HuH-7.5 (cell line): ENCODE results near the gene MED20.
A peak's percentile ranks its signal among the peaks of the same experiment; 100 is the strongest.

ENCODE experiments used
- DNase-seq: peaks from one replicate; pipeline ENCODE4 v3.0.0; 2011; ENCODE audit warnings: low spot score

MED20 gene

GRCh38 chr6:41940759-41941279 is 19.9 kb upstream of the MED20 start:
- DNase-seq, result no peak

DNA sequence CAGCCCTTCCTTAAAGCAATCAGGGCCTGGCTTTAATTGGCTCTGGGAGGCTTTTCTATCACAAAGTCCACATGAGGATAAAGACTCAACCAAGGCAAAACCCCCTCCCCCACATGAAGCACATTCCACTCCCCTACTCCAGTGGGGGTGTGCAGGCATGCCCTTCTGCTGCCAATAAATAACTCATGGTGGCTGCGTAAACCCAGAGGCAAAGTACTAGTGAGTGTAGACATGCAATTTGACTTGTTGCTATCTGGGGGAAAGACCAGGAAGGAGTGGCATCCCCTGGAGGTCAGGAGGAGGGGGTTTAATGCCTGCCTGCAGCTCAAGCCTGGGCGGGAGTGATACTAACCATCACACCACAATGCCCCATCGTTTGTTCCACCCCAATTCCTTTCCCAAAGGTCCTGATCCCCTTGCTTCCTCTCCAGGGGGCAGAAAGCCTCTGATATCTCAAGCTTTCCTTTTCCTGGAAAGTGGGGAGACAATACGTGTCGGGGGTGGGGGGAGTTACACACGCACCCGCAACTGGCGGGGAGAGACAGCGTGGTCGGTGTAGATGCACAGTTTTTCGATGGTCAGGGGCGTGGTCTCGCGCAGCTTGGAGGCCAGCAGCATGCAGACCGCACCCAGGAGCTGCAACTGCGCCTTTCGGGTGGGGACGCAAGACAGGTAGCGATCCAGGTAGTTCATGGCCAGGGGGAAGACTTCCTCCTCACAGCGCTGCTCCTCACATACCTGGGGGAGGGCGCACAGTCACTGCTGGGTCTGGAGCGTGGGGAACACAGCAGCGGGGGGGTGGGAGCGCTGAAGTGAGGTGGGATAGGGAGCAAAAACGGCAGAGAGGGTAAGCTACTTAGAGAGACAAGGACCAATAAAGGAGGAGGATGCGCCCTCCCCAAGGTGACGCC is 19.2 kb upstream of the MED20 start:
- DNase-seq, result no peak

DNA sequence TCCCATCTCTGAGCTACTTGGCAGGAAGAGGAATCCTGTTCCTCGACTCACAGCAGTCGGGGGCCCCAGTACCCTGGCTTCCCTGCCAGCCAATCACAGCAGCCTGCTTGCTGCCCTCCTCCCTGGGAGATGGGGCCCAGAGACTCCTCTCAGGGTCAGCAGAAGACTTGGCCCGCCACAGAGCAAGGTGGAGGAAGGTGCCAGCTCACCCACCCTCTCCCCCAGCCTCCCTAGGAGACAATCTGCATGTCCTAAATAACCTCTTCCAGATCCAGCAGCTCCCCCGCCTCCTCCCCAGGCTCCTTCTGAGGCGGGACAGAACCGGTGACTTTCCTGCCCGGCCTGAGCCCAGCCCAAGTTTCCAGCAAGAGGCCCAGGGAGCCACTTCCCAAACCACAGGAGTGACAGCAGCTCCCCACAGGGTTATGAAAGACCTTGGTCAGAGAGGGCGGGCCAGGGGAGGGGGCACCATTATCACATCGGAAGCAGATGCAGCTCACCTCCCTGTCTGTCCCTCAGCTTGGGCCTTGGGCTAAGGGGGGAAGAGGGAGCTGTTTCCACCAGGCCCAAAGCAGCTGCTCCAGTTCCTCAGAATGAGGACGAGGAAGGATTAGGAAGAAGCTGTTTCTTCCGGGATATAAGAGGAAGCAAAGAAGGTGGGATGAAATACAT is 18.4 kb upstream of the MED20 start:
- DNase-seq, result no peak

- DNase-seq, result no peak
Observed at GRCh38 chr6:41938590-41939175, 17.7 kb upstream of the MED20 start.

DNA sequence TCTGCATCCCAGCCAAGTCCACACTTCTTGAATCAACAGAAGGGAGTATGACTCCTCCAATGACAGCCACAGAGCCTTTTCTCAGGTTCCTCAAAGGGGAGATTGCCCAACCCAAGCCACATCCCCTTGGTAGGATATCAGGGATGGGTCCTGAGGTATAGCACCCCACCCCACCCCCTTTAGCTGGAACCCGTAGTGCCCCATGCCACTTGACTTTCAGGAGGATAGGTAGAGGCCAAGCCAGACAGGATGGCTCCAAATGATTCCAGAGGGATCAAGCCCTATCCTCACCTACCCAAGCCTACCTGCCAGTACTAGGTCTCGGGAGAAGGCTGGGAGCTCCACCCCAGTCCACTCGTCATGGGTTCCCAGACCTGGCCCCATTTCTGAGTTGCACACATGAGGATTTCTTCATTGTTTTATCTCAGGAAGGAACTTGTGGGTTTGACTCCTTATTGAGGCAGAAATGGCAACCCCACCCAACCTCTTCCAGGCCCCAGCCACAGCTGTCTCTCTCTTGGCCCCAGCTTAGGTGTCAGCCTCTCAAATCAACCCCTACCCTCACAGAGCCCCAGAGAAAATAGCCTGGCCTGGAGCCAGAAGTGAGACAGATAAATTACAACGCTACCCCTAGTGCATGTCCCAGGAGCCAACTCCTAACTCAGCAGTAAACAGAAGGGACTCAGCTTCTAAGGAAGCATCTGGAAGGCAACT is 17.1 kb upstream of the MED20 start:
- DNase-seq, result no peak

GRCh38 chr6:41937472-41937860 is 16.5 kb upstream of the MED20 start:
- DNase-seq, result no peak

DNA sequence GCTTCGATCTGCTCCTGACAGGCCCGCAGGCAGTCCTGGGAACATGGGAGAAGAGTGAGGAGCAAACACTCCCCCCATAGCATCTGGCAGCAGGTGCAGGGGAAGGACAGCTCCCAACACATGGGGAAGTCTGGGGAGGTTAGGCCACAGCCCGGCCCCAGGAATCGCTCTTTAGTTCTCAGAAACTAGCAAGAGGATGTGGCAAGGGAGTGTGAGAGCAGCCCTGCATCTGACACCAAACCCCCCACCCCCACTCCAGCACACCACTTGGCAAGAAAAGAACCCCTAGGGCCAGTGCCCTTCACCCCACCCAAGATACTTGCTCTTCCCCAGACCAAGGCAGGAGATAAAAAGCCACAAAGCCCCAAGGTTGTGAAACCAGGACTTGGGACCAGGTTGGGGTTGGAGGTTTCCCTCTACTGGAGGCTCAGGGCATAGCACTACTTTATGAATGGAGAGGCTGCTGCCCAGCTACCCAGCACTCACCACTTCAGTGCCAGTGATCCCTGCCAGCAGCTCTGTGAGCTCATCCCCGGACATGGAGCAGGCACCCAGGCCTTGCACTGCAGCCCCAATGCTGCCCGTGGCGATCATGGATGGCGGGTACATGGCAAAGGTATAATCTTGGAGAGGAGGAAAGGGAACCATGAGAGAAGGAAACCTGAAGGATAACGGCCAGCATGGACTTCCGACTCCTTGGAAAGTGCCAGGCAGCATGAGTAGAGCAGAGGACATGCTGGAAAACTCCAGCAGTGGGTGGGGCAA is 15.3 kb upstream of the MED20 start:
- DNase-seq, result peak; percentile 72

GRCh38 chr6:41935685-41936072 is 14.7 kb upstream of the MED20 start:
- DNase-seq, result no peak

- DNase-seq, result no peak
Observed at GRCh38 chr6:41935193-41935574, 14.2 kb upstream of the MED20 start.

DNA sequence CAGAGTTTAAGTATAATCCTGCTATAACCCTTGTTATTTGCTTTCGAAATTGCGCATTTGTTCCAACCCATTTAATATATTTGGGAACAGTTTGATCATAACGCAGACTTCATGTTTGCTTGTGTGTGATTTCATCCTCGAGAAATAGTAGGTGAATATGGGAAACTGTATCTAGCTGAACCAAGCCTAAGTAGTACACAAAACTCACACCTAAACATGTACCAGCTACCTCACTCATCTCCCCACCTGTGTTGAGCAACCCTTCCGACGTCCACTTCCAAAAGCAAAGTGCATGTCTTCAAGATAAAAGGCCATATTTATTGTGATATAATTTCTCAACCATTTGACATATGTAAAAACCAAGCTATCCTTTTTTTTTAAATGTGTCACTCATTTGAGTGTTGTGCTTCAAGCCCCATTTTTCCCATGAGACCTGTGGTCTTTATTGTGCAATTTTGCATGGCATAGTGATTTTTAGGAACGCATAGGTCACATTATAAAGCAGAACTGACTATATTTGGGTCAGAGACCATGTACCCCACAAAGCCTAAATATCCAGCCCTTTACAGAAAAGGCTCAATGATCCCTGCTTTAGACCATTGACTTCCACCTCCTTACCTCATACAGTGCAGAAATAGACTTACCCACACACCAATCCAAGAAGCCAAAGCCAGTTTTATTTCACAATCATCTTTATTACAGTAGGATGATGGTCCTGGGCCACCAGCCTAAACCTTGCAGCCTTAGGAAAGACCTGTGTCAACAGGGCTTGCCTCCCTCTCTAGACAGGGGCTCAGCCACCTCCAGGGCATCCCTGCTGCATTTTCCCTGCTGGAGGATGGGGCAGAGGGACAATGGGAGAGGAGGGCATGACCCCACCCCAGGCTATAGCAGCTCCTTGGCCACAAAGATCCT is 13.6 kb upstream of the MED20 start:
- DNase-seq, result no peak

- no peak for DNase-seq
Observed at GRCh38 chr6:41932378-41932777, 11.4 kb upstream of the MED20 start.

DNA sequence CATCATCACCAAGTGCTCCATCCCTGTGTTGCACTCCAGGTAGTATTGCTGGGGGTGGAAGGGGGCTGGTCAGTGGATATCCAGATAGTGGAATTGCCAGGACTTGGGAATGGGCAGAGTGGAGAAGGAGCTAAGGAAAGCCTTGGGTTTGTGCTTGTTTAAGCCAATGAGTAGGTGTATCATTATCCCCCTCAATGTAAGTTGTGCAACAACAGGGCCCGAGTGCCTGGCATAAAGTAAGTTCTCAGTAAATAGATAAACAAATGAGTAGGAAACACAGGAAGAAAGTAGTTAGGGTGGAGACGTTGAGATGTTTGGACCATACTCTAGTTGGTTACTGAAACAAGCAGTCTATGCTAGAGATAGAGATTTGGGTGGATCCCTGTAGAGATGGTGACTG is 10.9 kb upstream of the MED20 start:
- DNase-seq, result no peak

DNA sequence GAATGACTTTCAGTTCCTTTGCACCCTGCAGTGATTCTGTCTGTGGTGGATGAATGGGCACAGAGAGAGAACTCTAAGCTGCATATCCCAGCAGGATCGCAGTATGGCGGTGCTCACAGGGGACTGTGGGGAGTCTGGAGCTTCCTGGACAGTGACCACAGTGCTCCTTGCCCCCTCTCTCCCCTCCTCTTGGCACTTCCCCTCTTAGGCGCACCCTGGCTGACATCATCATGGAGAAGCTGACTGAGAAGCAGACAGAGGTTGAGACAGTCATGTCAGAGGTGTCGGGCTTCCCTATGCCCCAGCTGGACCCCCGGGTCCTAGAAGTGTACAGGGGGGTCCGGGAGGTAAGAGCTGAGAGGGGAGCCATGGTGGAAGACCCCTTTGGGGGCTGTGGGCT is 9.0 kb upstream of the MED20 start:
- no peak for DNase-seq

DNA sequence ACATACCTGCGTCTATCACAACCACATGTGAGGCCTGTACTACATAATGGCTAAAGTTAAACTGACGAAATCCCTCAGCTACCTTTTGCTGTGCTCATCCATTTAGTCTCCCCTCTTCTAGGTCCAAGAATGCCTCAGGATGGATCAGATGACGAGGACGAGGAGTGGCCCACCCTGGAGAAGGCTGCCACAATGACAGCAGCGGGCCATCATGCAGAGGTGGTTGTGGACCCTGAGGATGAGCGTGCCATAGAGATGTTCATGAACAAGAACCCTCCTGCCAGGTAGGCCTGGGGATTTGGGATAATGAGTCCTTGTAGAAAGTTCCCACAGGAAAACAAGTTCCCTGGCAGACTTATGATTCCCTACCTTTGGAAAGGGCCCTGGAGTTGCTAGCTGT is 6.3 kb upstream of the MED20 start:
- no peak for DNase-seq

GRCh38 chr6:41922154-41922553 is 1.2 kb upstream of the MED20 start:
- DNase-seq, result no peak

GRCh38 chr6:41921712-41921998 is 716 bp upstream of the MED20 start:
- DNase-seq, result no peak

GRCh38 chr6:41917528-41917927 is 3.4 kb downstream of the MED20 start:
- no peak for DNase-seq

GRCh38 chr6:41914869-41915530 is 5.9 kb downstream of the MED20 start:
- no peak for DNase-seq

GRCh38 chr6:41914343-41914742 is 6.6 kb downstream of the MED20 start:
- no peak for DNase-seq

DNA sequence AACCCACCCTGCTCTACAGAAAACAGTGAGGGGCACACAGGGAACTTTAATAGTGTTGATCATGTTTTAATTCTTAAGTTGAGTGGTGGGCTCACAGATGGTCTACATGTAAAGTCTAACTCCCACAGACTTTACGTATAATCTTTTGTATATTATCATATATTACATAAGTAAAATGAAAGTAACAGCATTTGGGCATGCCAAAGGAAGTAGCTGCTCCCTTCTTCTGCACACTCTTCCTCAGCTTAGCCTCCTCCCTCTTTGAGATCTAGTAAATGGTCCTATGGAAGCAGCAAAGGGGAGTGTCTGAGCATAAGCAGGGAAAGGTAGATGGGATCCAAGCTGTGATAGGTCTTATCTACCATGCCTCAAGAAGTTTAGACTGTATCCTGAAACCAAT is 11.2 kb downstream of the MED20 start:
- no peak for DNase-seq
